HG02870 (cell line): ENCODE results near the gene MICAL2.
A peak's percentile ranks its signal among the peaks of the same experiment; 100 is the strongest.

Experiments
- ATAC-seq: cut with Tn5 transposase; IDR thresholded peaks from one replicate; pipeline ENCODE4 v1.9.1; 2021; ENCODE audit warnings: mild to moderate bottlenecking, moderate library complexity; ENCODE audit not compliant: unreplicated experiment

The MICAL2 gene

DNA sequence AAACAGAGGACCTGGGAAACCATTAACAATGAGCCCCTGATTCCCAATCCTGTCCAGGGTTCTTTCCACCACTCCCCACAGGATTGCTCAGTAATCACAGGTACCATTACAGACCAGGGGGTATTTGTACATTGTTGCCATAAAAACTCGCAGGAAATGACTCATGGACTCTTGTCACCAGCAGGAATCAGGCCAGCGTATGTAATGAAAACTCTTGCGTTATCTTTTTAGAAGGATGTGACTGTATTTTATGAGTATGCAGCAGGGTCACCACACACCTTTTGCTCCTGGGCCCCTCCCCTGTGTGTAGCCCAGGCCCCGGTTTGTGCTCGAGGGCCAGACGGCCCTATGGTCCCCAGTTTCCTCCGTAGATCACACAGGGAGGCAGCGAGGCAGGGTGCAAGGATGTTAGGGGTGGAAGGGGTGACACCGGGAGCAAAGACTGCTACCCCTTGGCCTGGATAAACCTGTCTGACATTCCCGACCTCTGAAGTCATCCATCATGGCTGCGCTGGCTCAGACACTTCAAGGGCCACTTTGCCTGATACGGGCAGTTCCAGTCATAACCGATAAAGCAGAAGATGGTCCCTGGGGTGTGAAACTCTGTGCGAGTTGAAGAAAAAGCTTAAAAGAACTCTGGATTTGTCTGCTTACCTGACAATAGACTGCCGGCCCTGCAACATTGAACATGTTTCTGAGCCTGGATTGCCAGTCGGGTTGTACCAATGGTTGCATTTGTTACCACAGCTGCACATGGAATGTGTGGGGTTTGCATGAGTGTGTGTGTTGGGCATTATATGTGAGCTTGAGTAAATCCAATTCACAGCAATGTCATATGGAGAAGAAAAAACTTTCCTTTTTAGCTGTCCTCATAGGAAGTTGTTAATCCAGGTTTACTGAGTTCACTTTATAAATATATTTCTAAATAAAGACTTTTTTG, 56.9 kb downstream of the MICAL2 start:
- ATAC-seq, result no peak

DNA sequence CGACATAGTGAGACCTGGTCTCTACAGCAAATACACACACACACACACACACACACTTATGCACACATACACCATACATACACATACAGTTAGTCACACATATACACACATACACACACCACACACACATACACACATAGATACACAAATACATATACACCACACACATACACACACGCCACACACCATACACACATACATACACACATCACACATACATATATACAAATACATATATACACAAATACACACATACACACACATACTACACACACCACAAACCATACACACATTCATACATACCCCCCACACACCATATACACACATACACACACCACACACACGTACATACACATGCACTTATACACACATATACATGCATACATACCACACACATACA, 57.7 kb downstream of the MICAL2 start:
- ATAC-seq, result no peak

DNA sequence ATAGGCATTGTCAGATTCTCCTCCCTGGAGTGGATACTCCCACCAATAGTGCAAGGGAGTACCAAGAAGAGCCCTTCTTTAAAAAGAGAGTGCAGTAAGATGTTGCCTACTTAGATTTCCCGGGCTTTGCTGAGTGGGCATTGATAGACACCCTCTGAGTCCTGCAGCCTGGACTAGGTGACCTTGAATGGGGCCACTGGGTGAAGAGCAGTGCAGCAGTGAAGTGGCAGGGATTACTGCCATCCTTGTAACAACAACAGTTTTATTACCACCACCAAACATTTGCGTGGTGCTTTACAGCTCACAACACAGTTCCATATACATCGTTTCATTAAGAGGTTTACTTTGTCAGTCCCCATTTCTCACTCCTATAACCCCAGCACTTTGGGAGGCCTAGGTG, 59.4 kb downstream of the MICAL2 start:
- no peak for ATAC-seq

DNA sequence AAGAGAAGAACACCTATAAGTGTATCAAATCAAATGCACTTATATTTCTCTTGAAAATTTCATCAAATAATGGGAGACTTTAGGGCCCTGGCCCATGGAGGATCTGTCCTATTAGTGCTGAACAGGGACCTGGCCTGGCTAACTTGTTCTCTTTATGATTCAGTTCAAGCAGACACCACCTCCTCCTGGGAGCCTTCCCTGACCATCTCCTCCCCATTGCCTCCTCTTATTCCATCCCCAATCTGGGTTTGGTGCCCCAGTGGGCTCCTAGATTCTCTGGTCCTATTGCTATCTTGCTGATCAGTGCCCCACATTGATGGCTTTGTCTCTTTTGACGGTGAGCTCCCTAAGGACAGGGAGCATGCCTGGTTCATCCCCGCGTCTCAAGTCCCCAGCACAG, 60.1 kb downstream of the MICAL2 start:
- no peak for ATAC-seq

DNA sequence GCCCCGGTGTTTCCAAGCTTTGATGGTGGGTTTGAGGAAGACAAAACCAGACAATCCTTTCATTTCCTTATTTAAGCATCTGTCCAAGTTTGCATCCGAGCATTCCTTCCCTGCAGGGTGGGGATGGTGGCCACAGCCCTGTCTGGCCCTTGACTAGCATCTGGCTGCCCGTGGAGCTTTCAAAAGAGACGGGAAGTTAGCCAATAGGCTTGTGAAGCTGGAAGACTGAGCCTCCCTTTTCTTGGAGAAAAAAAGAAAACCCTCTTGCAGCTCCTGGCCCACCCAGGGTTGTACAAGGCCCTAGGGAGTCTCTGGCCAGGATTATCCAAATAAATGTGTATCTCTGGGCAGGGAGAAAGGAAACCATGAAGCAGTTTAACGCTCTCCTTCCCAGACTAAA, 60.6 kb downstream of the MICAL2 start:
- ATAC-seq, result no peak

DNA sequence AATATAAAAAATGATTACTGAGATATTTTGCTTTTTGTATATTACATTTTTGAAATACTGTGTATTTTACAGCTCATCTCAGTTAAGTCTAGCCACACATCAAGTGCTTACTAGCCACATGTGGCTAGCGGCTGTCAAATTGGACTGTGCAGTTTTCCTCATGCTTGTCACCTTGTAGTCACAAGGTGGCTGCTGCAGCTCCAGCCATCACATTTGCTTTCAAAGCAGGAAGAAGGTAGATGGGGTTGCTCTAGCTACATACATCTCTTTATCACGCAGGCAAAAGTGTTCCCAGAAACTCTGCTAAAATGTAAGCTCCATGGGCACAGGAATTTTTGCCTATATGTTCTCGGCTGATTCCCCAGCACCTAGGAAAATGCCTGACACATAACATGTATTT, 61.5 kb downstream of the MICAL2 start:
- no peak for ATAC-seq

DNA sequence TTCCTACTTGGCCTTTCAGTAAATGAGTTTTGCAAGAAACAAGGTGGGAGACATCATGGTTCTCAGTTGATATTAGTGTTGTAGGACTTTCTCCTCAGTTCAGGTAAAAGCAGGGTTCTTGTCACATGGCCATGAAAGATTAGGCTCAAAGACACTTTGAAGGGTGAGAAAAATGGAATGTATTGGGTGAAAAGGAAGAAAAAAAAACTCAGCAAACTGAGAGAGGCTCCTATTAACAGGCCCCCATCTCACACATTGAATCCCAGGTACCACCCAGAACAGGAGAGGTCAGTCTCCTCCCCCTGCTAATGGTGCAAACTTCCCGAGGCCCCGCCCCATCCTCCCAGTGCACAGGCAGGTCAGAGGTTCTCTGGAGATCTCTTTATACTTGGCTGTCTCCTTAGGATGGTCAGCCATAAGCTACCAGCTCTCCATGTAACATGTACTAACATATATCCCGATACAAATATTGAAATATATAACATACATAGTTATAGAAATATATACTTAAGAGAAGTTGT, 62.2 kb downstream of the MICAL2 start:
- no peak for ATAC-seq

DNA sequence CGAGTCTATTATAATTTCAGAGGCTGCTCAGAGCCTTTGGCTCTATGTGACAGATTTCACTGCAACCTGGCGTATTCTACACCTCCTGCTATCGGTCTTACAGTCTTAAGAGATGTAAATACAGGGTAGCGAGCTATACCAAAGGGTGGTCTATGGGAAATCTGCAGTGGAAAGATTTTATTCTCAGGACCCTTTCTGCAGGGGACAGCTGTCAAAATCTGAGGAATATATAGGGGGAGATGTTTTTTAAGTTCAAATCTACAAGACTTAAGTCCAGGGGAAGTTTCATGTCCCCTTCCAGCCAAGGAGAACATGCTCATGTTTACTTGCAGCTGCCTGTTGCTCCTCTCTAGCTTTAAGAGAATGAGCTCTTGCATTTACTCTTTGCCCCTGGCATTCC, 62.7 kb downstream of the MICAL2 start:
- no peak for ATAC-seq

DNA sequence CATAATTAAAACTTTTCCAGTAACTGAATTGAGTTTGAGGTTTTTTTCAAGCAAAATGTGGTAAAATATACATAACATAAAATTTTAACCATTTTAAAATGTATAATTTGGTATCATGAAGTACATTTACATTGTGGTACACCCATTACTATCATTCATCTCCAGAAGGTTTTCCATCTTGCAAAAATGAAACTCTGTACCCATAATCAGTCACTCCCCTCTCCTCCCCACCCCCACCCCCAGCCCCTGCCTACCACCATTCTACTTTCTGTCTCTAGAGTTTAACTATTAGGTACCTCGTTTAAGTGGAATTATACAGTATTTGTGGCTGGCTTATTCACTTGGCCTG, 63.7 kb downstream of the MICAL2 start:
- ATAC-seq, result peak; percentile 42

DNA sequence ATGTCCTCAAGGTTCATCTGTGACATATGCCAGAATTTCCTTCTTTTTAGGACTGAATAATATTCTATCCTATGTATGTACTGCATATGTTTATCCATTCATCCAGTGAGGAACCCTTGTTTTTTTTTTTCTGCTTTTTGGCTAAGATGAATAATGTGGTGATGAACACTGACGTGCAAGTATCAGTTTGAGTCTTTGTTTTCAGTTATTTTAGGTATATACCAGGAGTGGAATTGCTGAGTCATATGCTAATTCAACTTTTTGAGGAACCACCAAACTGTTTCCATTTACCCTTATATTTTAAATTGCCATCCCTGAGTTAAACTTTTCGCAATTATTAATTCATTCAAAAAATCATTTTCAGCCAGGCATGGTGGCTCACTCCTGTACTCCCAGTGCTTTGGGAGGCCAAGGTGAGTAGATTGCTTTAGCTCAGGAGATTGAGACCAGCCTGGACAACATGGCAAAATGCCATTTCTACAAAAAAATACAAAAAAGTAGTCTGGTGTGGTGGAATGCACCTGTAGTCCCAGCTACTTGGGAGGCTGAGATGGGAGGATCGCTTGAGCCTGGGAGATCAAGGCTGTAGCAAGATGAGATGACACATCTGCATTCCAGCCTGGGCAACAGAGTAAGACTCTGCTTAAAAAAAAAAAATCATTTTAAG, 64.2 kb downstream of the MICAL2 start:
- peak; percentile 84 for ATAC-seq

DNA sequence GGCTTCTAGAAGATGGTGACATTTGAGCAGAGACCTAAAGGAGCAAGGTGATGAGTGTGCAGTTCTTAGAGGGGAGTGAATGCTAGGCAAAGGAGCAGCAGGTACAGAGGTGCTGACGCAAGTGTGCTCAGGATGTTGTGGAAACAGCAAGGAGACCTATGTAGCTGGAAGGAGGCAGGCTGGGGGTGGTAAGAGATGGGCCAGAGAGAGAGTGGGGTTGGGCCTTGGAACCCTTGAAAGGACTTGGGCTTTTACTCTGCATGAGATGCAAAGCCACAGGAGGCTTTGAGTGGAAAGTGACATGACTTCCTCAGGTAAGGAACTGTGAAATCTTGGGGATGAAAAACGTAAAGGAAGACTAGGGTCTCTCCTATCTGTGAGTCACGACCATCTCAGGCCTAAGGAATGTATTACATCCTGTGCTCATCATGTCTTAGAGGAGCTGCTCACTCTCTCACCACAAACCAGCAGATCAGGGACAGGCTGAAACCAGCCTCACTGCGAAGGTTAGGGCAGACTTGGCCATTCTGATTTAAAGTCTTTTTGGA, 65.4 kb downstream of the MICAL2 start:
- ATAC-seq, result no peak

DNA sequence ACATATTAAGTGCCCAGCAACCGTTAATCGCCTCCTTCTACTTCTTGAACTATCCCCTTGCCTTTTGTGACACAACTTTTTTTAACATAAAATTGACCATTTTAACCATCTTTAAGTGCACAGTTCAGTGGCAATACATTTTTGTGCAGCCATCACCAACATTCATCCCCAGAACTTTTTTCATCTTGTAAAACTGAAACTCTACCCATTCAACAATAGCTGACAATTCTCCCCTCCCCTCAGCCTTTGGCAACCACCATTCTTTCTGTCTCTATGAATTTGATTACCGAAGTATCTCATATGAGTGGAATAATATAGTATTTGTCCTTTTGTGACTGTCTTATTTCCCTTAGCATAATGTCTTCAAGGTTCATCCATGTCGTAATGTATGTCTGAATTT, 66.0 kb downstream of the MICAL2 start:
- ATAC-seq, result no peak

DNA sequence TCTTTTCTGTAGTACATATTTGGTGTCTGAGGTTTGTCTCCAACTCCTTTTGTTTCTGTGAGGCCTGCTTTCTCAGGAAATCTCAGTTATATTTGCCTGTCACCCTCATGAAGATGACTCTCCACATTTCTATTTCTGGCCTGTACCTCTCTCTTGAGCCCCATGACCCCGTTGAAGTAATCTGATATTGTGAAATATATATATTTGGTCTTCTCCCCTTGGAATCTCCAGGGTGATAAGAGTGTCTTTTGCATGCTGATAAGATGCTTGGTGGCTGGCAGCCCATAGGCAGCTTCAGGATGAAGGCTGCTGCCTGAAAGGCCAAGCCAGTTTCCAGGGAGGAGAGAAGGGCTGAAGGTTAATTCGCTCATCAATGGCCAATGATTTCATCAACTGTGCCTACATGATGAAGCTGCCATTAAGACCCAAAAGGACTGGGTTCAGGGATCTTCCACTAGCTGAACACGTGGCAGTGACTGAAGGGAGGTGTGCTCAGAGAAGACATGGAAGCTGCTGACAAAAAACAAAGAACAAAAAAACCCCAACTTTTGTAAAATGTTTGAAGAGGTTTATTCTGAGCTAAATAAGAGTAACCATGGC, 67.4 kb downstream of the MICAL2 start:
- ATAC-seq, result no peak

DNA sequence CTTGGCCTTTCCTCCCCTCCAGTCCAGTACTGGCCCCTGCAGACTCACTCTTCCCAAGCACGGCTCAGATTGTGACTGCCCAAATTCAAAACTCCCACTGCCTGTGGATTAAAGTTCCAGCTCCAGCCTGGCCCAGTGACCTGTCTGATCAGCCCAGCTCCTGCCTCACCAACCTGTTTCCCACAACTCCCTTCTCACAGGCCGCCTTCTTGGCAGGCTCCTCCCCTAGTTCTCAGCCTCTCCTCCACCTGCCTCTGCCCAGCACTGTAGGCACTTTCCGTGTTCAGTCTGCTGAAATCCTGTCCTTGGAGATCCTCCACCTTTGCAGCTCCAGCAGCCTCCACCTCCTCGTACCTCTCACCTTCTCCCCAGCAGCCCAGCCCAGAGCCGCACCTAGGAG, 68.6 kb downstream of the MICAL2 start:
- no peak for ATAC-seq

DNA sequence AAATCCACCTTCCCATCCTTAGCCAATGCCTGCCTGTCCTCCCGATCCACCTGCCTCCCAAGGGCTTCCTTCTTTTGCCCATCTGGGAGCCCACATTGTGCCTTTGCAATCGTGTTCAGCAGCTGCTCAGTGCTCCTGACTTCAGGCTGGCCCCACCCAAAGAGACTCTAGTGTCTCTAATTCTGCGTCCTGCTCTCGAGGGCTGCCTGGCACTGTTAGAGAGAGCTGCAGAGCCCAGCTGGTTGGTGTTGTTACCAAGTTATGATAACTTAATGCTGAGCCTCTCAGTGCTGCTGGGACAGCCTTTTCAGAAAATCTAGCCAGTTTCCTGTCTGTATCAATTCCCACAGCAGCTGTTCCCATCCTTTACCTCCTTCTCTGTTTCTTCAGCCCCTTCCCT, 69.1 kb downstream of the MICAL2 start:
- ATAC-seq, result no peak

DNA sequence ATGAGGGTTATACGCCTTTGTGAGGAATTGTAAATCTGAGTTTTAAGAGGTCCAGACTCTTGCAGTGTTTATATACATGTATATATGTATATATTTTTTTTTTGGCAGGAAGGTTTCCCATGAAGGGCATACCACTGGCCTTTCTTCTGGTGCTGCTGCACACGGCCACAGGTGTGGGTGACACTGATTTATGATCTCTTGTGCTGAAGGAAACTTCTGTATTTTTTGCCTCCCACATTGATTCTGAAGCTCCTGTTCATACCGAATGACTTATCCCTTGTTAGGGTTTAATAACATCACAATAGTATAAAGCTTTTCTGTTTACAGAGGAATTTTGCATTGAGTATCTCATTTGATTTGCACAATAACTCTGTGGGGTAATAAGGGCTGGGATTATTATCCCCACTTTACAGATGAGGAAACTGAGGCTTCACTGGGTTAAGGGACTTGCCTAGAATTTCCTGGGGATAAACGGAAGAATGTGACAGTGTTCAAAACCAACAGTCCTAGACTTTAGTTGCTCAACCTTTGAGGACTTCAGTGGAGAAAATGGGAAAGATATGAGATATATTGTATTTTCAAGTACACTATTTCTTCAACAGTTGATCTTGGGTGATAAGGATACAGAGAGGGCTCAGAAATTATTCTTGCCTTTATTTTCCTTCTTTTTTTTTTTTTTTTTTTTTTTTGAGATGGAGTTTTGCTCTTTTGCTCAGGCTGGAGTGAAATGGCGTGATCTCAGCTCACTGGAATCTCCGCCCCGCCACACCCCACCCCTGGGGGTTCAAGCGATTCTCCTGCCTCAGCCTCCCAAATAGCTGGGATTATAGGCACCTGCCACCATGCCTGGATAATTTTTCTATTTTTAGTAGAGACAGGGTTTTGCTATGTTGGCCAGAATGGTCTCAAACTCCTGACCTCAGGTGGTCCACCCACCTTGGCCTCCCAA, 70.1 kb downstream of the MICAL2 start:
- ATAC-seq, result no peak

DNA sequence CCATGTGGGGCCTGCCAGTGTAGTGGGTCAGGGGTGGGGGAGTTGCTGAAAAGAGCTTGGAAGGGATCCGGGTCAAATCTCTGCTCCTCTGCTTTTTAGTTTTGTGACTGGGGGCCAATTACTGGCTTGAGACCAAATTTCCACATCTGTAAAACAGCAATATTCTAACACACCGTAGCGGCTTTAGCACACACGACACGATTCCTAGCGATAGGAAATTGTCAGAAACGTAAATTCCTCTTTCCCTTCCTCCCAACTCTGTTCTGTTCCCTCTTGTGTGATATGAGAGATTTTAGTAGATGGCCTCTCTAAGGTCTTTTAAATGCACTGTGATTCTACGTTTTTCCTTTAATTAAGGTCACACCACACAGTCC, 71.9 kb downstream of the MICAL2 start:
- ATAC-seq, result no peak

DNA sequence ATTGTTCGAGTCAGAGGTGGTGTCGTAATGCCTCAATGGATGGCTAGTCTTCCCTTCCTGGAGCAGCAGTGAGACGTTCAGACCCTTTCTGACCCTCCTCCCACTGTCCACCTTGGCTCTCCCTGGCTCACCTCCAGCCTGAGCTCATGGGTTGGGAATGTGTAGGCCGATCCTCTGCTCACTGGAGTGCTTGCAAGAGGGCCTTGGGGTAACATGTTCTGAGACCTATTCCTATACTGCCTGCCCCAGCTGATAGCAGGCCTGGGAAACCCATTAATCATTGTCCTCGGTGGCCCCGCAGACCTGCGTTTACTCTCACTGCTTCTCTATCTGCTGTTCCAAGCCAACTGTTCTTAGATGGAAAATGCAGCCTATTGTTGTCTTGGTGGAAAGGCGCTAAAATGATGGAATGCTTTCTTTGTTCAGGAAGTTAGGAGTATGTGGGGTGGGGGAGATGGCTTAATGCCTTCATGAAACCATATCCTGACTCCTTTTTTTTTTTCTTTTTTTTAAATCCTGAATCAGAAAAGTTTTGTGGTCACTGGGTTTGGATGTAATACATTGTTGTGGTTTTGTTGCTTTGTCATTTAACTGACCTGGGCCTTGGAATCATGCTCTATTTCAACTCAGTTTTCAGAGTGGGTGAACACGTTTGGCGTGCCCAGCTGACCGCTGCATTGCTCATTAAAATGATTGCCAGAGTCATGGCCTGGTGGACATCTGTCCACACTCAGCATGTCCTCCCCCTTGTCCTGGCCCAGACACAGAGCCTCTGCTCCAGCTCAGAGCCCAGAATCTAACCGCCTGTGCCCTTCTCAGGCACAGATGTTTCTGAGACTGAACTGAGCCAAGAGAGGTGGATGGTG, 72.5 kb downstream of the MICAL2 start:
- no peak for ATAC-seq

DNA sequence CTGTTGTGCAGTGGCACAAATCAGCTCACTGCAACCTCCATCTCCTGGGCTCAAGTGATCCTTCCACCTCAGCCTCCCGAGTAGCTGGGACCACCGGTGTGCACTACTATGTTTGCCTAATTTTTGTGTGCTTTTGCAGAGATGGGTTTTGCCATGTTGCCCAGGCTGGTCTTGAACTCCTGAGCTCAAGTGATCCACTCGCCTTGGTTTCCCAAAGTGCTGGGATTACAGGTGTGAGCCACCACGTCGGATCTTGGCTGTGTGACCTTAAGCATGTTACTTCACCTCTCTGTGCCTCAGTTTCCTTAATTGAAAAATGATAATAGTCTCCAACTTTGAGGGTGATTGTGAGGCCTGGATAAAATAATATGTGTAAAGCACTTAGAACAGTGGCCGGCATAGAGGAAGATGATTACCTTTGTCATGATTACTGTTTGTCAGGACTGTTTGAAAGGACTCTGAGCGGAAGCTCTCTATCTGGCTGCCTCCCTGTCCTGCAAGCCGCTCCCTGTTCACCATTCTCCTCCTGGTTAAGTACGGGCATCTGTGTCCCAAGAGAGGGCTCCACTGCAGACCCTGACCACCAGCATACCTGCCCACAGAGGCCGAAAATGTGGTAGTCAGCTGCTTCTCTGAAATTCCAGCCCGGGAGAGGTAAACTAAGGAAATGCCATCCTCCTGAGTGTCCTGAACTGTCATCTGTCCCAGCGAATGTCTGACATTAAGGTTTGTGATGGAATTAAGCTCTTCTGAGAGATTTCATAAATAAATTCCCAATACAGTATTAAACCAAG, 73.6 kb downstream of the MICAL2 start:
- ATAC-seq, result no peak
